Measurements from ENCODE around the gene PLA2R1.
"Not testable (repeated sequence)": the region's sequence is repeated elsewhere in the genome, so short reads cannot be mapped to it uniquely, and the experiment has no call there.

The PLA2R1 gene

GRCh38 chr2:160063271-160063670 lies 856 bp upstream of the PLA2R1 start:
- no peak for DNase-seq

- no peak for DNase-seq
Observed at GRCh38 chr2:160061944-160062291, 497 bp downstream of the PLA2R1 start.

GRCh38 chr2:160061533-160061932 lies 882 bp downstream of the PLA2R1 start:
- DNase-seq: no peak

- no peak for DNase-seq
Observed at GRCh38 chr2:160060297-160060696, 2.1 kb downstream of the PLA2R1 start.

GRCh38 chr2:160057356-160057755 lies 5.1 kb downstream of the PLA2R1 start:
- no peak for DNase-seq

GRCh38 chr2:160055726-160056108 lies 6.7 kb downstream of the PLA2R1 start:
- no peak for DNase-seq

- DNase-seq: no peak
Observed at GRCh38 chr2:160054984-160055725, 7.3 kb downstream of the PLA2R1 start.

- no peak for DNase-seq
Observed at GRCh38 chr2:160053946-160054345, 8.5 kb downstream of the PLA2R1 start.

- DNase-seq: no peak
Observed at GRCh38 chr2:160052531-160052930, 9.9 kb downstream of the PLA2R1 start.

- DNase-seq: no peak
Observed at GRCh38 chr2:160051371-160051800, 11.0 kb downstream of the PLA2R1 start.

- DNase-seq: no peak
Observed at GRCh38 chr2:160050147-160050546, 12.3 kb downstream of the PLA2R1 start.

GRCh38 chr2:160045703-160046210 lies 16.7 kb downstream of the PLA2R1 start:
- DNase-seq: no peak

GRCh38 chr2:160044728-160045127 lies 17.7 kb downstream of the PLA2R1 start:
- no peak for DNase-seq

- no peak for DNase-seq
Observed at GRCh38 chr2:160043265-160043664, 19.1 kb downstream of the PLA2R1 start.

- no peak for DNase-seq
Observed at GRCh38 chr2:160042054-160042453, 20.4 kb downstream of the PLA2R1 start.

- DNase-seq: no peak
Observed at GRCh38 chr2:160041091-160041490, 21.3 kb downstream of the PLA2R1 start.

- DNase-seq: no peak
Observed at GRCh38 chr2:160039166-160039903, 23.1 kb downstream of the PLA2R1 start.

- DNase-seq: not testable (repeated sequence)
Observed at GRCh38 chr2:160038662-160039061, 23.8 kb downstream of the PLA2R1 start.

GRCh38 chr2:160036736-160037135 lies 25.7 kb downstream of the PLA2R1 start:
- no peak for DNase-seq

- no peak for DNase-seq
Observed at GRCh38 chr2:160035125-160035524, 27.3 kb downstream of the PLA2R1 start.

GRCh38 chr2:160034396-160034795 lies 28.0 kb downstream of the PLA2R1 start:
- DNase-seq: no peak

- no peak for DNase-seq
Observed at GRCh38 chr2:160033732-160034392, 28.6 kb downstream of the PLA2R1 start.

GRCh38 chr2:160029270-160029628 lies 33.2 kb downstream of the PLA2R1 start:
- no peak for DNase-seq
